SK-N-MC (cell line): ENCODE data around the gene TLCD2.

ENCODE experiments used
- EZH2 ChIP-seq: fragments of 200-600 bp; sonication (generic); IDR thresholded peaks from one replicate; pipeline ENCODE4 v1.6.1; 2017; ENCODE audit warnings: antibody characterized with exemption
- POLR2AphosphoS5 ChIP-seq: IDR thresholded peaks from 2 replicates; pipeline ENCODE4 v1.6.1; 2012; ENCODE audit warnings: mild to moderate bottlenecking, low read depth, low read length, borderline replicate concordance

GRCh38 chr17:1713160-1713877 lies 3.1 kb upstream of the TLCD2 start:
- TF ChIP-seq EZH2 (no peak), POLR2AphosphoS5 (no peak)
